Stimulated activated CD4-positive, alpha-beta T cell treated with anti-CD3 and anti-CD28 coated beads, Interleukin-2, amount 100 ng/mL, for 48 hours (primary cell): Measurements from ENCODE around the gene UBAP2.
A peak's percentile ranks its signal among the peaks of the same experiment; 100 is the strongest.
"Not testable (repeated sequence)": the region's sequence is repeated elsewhere in the genome, so short reads cannot be mapped to it uniquely, and the experiment has no call there.

Experiments used
- DNase-seq, 2 donors: peaks; one replicate each; pipeline ENCODE4 v3.0.0-alpha.2; 2020

The UBAP2 gene

GRCh38 chr9:33964086-33964768, 84.5 kb downstream of the UBAP2 start:
- DNase-seq = no peak

DNA sequence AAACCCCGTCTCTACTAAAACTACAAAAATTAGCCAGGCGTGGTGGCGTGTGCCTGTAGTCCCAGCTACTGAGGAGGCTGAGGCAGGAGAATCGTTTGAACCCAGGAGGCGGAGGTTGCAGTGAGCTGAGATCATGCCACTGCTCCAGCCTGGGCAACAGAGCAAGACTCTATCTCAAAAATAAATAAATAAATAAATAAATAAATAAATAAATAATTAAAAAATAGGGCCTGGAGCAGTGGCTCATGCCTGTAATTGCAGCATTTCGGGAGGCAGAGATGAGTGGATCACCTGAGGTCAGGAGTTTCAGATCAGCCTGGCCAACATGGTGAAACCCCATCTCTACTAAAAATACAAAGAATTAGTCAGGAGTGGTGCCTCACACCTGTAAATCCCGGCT, 86.2 kb downstream of the UBAP2 start:
- not testable (repeated sequence) for DNase-seq

- DNase-seq = no peak
These were observed 89.0 kb downstream of the UBAP2 start for GRCh38 chr9:33959725-33960124.

- no peak for DNase-seq
These were observed 92.1 kb downstream of the UBAP2 start for GRCh38 chr9:33956544-33956943.

DNA sequence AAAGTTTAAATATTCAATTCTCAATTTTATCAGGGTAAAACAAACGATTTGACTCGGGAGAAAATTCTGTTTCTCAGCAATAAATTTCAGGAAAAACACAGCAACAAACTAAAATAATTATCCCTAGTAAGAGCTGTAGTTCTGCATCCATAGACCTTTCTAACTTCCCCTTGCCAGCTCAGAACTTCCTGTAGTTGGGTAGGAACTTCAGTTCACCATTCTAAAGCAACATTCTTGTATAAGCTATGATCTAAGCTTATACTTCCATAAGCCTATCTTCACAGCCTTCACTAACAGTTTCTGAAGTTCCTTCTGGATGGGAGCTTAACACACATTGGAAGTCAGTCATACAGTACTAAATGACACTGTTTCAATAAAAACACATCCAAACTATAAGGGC, 96.6 kb downstream of the UBAP2 start:
- no peak for DNase-seq

DNA sequence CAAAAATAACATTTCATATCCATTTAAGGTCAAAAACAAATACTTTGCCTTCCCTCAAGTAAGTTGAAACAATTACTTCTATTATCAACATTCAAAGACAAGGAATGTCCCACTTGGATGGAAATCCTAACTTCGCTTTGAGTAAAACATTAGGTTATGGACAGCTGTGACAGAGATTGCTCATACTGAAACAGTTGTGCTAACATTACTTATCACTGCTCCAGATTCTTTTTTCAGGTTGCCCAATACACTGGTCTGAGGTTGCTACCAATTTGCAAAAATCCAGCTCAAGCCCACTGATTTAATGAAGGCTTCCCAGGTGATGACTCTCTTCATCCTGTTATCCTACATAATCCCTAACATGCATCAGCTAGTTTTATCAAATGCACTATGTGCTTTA, 98.3 kb downstream of the UBAP2 start:
- no peak for DNase-seq

DNA sequence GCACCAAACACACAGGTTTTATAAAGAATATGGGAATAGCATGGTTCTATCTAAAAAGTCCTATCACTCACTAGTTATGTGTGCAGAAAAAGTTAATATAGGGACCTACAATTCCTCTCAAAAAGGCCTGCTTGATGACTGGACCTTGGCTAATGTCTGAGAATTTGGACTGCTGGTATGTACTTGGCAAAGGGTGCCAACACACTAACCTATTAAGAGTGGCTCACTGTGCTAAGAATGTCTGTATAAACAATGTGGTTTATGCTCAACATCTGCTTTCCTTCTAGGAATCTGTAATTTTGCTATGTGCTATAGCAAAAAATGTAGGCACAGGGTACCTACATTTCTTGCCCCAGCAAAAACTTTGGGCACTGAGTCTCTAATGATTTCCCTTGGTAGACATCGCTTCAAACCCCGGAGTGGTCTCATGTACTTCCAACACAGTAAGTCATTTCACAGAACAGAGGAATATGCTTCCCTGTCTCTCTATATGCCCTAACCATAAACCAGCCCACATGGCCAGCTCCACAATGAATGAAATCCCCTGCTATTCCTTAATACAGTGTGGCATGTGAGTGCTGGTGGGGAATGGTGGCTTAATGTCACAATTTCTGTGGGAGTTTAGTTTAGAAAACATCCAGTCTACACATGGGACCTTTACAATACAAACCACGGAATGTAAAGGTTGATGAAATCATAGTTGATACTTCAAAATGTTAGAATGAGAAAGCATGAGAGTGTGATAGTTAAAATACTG, 101.7 kb downstream of the UBAP2 start:
- no peak for DNase-seq

DNA sequence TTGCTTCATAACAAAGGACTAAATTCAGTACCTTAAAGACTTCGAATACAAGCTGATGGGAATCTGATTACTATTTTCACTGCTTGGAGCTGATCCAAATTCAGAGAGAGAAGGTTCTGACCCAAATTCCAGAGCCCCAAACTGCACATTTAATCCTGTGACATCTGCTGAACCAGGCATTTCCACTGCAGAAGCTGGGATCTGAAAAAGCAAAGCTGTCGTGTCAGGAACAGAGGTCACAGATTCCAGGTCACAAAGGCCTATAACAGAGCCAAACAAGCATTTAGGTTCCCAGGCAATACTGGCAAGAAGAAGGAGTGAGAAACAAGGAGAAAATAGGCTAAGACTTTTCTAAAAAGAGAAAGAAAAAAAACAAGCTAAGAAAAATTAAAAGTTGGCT, 105.3 kb downstream of the UBAP2 start:
- DNase-seq = no peak

DNA sequence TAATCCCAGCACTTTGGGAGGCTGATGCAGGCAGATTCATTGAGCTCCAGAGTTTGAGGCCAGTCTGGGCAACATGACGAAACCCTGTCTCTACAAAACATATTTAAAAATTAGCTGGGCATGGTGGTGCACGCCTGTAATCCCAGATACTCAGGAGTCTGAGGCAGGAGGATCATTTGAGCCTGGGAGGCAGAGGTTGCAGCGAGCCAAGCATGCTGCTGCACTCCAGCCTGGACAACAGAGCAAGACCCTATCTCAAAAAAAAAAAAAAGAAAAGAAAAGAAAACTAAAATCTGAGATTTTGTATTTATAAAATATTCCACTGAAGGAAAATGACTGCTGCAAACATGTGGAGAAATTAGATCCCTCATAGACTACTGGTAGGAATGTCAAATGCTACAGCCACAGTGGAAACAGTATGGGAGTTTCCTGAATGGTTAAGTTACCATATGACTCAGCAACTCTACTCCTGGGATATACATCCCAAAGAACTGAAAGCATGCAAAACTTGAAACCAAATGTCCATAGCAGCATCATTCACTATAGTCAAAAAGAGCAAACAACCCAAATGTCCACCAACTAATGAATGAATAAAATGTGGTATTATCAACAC, 106.1 kb downstream of the UBAP2 start:
- DNase-seq = no peak

DNA sequence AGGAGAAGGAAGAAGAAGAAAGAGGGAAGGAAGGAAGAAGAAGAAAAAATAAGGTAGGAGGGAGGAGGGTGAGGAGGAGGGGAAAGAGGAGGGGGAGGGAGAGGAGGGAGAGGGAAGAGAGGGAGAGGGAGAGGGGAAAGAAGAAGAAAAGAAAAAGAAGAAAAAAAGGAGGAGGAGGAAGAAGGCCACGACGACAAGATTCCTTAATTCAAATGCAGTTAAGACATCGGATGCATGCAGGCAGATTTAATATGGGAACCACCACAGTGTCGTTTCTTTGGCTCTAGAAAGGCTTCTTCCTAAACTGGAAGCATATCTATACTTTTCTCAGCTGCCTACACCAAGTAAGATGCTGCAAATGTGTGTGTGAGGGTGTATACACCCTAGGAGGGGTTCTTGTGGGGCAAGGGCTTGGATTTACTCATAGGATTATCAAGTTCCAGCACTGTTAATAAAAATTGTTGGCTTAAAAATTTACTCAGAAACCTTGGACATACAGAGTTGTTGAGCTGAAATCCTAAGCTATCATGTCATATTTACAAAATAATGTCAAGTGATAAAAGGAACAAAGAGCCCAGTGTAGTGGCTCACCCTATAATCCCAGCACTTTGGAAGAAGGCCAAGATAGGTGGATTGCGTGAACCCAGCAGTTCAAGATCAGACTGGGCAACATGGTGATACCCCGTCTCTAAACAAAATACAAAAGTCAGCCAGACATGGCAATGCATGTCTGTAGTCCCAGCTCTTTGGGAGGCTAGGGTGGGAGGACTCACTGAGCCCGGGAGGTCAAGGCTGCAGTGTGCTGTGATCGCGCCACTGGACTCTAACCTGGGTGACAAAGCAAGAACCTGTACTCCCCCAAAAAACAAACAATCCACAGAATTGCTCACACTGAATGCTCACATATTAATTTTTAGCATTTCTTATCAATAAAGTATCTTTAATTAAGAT, 108.5 kb downstream of the UBAP2 start:
- DNase-seq = no peak

DNA sequence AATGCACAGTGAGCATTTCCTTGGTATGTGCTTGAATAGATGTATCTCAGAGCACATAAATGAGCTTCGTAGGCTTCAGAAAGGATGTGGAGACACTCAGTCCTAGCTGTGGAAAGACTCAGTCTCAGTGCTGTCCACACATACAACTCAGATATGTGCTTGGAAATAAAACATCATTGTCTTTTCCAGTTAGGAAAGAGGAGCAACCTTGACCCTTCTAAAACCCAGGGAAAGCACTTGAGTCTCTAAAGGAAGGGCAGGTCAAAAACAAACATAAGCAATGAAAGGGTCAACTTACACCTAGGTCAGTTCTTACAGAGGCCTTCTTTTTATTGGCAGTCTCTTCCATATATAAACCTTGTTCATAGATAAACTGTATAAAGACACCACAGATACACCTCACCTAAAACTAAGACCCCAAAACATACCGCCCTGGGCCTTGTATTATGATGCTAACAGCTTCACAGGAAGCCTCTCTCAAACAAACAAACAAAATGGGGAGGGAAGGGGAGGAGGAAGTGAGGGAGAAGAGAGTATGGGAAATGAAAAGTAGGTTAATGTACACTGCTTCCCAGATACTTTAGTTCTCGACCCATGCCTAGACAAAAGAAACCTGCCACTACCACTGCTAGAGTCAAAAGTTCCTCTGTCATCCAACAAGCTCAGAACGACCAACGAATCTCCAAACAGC, 114.4 kb downstream of the UBAP2 start:
- DNase-seq = no peak

DNA sequence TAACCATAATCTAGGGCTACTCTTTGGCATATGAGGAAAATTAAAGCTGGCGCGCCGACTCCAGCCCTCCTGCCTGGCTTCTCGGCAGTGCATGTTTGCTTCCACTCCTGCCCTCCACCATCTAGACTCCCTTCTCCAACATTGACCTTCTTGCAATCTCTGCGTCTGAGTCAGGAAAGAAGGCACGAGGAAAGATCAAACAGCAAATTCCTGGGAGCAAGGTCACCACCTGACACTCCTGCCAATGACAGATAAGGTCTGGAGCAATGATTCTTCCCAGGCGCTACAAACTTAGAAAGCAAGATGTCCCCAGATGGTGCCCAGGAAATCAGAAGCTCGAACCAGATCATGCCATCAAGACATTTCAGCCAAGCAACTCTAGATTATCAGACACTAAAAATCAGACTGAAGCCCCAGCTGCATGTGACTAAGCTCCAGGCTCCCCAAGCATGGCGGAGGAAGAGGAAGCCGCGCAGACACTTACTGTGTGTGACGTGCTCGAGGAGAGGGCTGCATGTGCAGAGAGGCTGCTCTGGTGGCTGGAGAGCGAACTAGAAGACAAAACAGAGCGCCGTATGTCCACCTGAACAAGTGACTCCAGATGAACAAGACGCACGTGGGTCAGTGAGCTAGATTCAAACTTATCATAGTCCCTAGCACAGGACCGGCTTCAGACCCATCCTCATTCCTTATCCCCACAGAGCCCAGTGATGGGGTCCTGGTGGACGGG, 116.4 kb downstream of the UBAP2 start:
- DNase-seq = no peak

DNA sequence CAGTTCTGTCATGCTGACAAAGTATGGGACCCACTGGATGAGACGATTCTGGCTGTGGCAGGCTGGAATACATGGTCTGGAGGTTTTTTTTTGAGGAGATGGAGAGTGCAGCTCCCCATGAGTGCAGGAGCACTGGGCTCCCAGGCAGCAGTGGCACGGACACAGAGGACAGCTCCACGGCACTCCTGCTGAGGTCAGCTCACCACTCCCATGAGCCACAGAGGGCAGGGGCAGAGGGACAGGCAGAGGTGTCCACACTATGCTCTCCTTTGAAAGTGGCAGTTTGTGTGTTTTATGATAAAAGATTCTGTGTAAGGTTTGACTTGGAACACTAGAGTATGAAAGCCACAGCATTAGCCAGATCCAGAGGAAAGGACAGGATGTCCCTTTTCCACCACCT, 117.4 kb downstream of the UBAP2 start:
- DNase-seq = no peak

DNA sequence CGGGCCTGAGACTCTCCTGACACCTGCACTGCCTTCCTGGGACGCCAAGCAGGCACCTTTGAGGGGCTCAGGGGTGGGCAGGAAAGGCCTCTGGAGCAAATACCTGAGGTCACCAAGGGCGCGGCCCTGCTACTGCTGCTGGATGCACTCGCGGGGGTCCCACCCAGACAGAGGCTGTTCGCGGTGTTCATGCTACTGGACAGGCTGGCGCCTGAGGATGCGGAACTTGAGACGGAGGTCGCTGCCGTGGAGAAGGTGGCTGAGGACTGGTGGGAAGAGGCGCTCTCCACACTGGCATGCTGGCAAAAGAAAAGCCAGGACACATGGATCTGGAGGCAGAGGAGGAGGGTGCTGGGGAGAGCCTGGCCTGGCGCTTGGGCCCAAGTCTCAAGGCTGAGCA, 121.0 kb downstream of the UBAP2 start:
- DNase-seq = no peak

GRCh38 chr9:33926746-33927485, 121.8 kb downstream of the UBAP2 start:
- DNase-seq = no peak

- peak in 1 of 2 donors; percentile 19 for DNase-seq
These were observed 123.5 kb downstream of the UBAP2 start for GRCh38 chr9:33924978-33925797.

- DNase-seq = no peak
These were observed 124.5 kb downstream of the UBAP2 start for GRCh38 chr9:33923998-33924701.

GRCh38 chr9:33923079-33923478, 125.6 kb downstream of the UBAP2 start:
- DNase-seq = no peak
